Calu3 (cell line): Measurements from ENCODE around the gene SIL1. TPM values are rescaled to one million over a fixed set of nuclear protein-coding genes. Genes with fewer than 3 reads are reported as not detected.
"Not testable (repeated sequence)": the region's sequence is repeated elsewhere in the genome, so short reads cannot be mapped to it uniquely, and the experiment has no call there.

Source experiments
- BruUV-seq: library from RNA; stranded (reverse); fragments of 400-500 nt; replicated peaks from 2 replicates; lab custom pipeline; 2021; lab: Mats Ljungman, UMichigan
- CTCF ChIA-PET: fragments of 300-600 bp; sonication (Branson Sonifier 250); formaldehyde crosslinking; loops from one replicate; lab custom pipeline; 2022; ENCODE audit warnings: antibody characterized with exemption; lab: Charles Lee
- DNase-seq: peaks from one replicate; pipeline ENCODE4 v3.0.0; 2022
- H3K27ac Mint-ChIP-seq: one replicate; pipeline ENCODE4 v1.8.0; 2022; ENCODE audit warnings: mixed read lengths; ENCODE audit not compliant: unreplicated experiment
- H3K27me3 Mint-ChIP-seq: one replicate; pipeline ENCODE4 v1.8.0; 2022; ENCODE audit warnings: mixed read lengths; ENCODE audit not compliant: unreplicated experiment
- H3K36me3 Mint-ChIP-seq: one replicate; pipeline ENCODE4 v1.8.0; 2022; ENCODE audit warnings: mild to moderate bottlenecking, moderate library complexity, mixed read lengths; ENCODE audit not compliant: insufficient read depth, unreplicated experiment
- H3K4me1 Mint-ChIP-seq: one replicate; pipeline ENCODE4 v1.8.0; 2022; ENCODE audit warnings: mild to moderate bottlenecking, low read depth, mixed read lengths; ENCODE audit not compliant: unreplicated experiment
- H3K4me3 Mint-ChIP-seq: one replicate; pipeline ENCODE4 v1.8.0; 2022; ENCODE audit warnings: mild to moderate bottlenecking, low read depth, moderate library complexity, mixed read lengths; ENCODE audit not compliant: unreplicated experiment
- H3K9me3 Mint-ChIP-seq: one replicate; pipeline ENCODE4 v1.8.0; 2022; ENCODE audit warnings: low read depth, mixed read lengths; ENCODE audit not compliant: unreplicated experiment
- CTCF ChIP-seq: fragments of 200-600 bp; IDR thresholded peaks from one replicate; pipeline ENCODE4 v1.8.0; 2022; ENCODE audit warnings: antibody characterized with exemption; ENCODE audit not compliant: unreplicated experiment
- intact Hi-C: fragments of 100-400 bp; cut with micrococcal nuclease; formaldehyde crosslinking; loops from one replicate; pipeline ENCODE4 v1.10.0; 2022; ENCODE audit not compliant: unreplicated experiment
- total RNA-seq: library from RNA; stranded (reverse); gene quantifications from 2 replicates; pipeline ENCODE4 v1.2.3, GENCODE V29; 2022

SIL1 gene
- total RNA-seq, 1 experiment from 2014 or later: 45.8 TPM

- Mint-ChIP-seq H3K36me3 (peaks cover 45% of the 10 kb centered on the region), H3K4me3 (no peak overlapping the region), H3K27ac (no peak overlapping the region), H3K4me1 (peaks cover 9% of the 10 kb centered on the region), H3K27me3 (no peaks in the 10 kb centered on the region), H3K9me3 (no peaks in the 10 kb centered on the region)
- CTCF ChIA-PET: interaction anchor here (0.7 kb wide), 1 partner anchor 305 kb away, joined by 3 read pairs; no protein-coding TSS in a partner anchor
- no peak for DNase-seq
- peak; percentile 28 for TF ChIP-seq CTCF
- intact Hi-C loops: no loop called here
- BruUV-seq: no TSS peak
Measured at GRCh38 chr5:139193928-139194327, 4.2 kb downstream of the SIL1 start.

- CTCF ChIA-PET: interaction anchor here (0.7 kb wide), 1 partner anchor 40 kb away, joined by 7 read pairs; no protein-coding TSS in a partner anchor
- intact Hi-C loops, BruUV-seq, DNase-seq, H3K27ac Mint-ChIP-seq, H3K4me3 Mint-ChIP-seq, H3K9me3 Mint-ChIP-seq, H3K27me3 Mint-ChIP-seq, H3K4me1 Mint-ChIP-seq: not testable (repeated sequence)
- H3K36me3 Mint-ChIP-seq: peaks cover 37% of the 10 kb centered on the region
Measured at GRCh38 chr5:139192906-139193305, 5.3 kb downstream of the SIL1 start.

- intact Hi-C loops, H3K4me3 Mint-ChIP-seq, BruUV-seq, H3K4me1 Mint-ChIP-seq, DNase-seq, H3K9me3 Mint-ChIP-seq, H3K27me3 Mint-ChIP-seq, H3K27ac Mint-ChIP-seq, CTCF ChIA-PET: not testable (repeated sequence)
- peaks cover 28% of the 10 kb centered on the region for H3K36me3 Mint-ChIP-seq
Measured at GRCh38 chr5:139191954-139192353, 6.2 kb downstream of the SIL1 start.

GRCh38 chr5:139190125-139190524, 8.0 kb downstream of the SIL1 start:
- Mint-ChIP-seq H3K27me3 (no peaks in the 10 kb centered on the region), H3K4me1 (no peaks in the 10 kb centered on the region), H3K27ac (no peak overlapping the region), H3K9me3 (no peaks in the 10 kb centered on the region), H3K36me3 (peaks cover 22% of the 10 kb centered on the region), H3K4me3 (no peak overlapping the region)
- intact Hi-C loops: no loop called here
- CTCF ChIA-PET: no interaction called here
- no peak for TF ChIP-seq CTCF
- no peak for DNase-seq
- BruUV-seq: no TSS peak

- H3K36me3 Mint-ChIP-seq: peaks cover 16% of the 10 kb centered on the region
- BruUV-seq: no TSS peak
- intact Hi-C loops: no loop called here
Measured at GRCh38 chr5:139188558-139189270, 9.5 kb downstream of the SIL1 start.

More at GRCh38 chr5:139188558-139189270, 9.5 kb downstream of the SIL1 start:
- DNase-seq: no peak
- no peaks in the 10 kb centered on the region for H3K4me1 Mint-ChIP-seq
- no peak overlapping the region for H3K4me3 Mint-ChIP-seq
- no peaks in the 10 kb centered on the region for H3K9me3 Mint-ChIP-seq
- H3K27me3 Mint-ChIP-seq: no peaks in the 10 kb centered on the region
- H3K27ac Mint-ChIP-seq: no peak overlapping the region
- CTCF ChIA-PET: interaction anchor here (0.6 kb wide), 1 partner anchor 103 kb away, joined by 3 read pairs; no protein-coding TSS in a partner anchor
- no peak for TF ChIP-seq CTCF
